H54 (cell line): ENCODE measurements around the gene ARMC9.

ENCODE experiments used
- DNase-seq: peaks from one replicate; pipeline ENCODE4 v3.0.0; 2011; ENCODE audit warnings: low spot score, mixed read lengths; ENCODE audit not compliant: insufficient read length
- FAIRE-seq: peaks from 3 replicates; lab custom pipeline; 2011; peaks lifted over from hg19 to GRCh38; lab: Jason Lieb, UNC
- POLR2A ChIP-seq: IDR thresholded peaks from 2 replicates; pipeline ENCODE4 v1.6.1; 2011; ENCODE audit warnings: low read depth, mild to moderate bottlenecking, low read length

The ARMC9 gene, protein sequence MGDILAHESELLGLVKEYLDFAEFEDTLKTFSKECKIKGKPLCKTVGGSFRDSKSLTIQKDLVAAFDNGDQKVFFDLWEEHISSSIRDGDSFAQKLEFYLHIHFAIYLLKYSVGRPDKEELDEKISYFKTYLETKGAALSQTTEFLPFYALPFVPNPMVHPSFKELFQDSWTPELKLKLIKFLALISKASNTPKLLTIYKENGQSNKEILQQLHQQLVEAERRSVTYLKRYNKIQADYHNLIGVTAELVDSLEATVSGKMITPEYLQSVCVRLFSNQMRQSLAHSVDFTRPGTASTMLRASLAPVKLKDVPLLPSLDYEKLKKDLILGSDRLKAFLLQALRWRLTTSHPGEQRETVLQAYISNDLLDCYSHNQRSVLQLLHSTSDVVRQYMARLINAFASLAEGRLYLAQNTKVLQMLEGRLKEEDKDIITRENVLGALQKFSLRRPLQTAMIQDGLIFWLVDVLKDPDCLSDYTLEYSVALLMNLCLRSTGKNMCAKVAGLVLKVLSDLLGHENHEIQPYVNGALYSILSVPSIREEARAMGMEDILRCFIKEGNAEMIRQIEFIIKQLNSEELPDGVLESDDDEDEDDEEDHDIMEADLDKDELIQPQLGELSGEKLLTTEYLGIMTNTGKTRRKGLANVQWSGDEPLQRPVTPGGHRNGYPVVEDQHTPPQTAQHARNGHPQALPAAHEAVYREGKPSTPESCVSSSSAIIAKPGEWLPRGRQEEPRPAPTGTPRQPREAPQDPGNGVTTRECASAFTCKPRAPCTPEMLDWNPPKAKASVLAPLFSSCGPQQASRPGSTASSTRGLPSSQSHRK

DNA sequence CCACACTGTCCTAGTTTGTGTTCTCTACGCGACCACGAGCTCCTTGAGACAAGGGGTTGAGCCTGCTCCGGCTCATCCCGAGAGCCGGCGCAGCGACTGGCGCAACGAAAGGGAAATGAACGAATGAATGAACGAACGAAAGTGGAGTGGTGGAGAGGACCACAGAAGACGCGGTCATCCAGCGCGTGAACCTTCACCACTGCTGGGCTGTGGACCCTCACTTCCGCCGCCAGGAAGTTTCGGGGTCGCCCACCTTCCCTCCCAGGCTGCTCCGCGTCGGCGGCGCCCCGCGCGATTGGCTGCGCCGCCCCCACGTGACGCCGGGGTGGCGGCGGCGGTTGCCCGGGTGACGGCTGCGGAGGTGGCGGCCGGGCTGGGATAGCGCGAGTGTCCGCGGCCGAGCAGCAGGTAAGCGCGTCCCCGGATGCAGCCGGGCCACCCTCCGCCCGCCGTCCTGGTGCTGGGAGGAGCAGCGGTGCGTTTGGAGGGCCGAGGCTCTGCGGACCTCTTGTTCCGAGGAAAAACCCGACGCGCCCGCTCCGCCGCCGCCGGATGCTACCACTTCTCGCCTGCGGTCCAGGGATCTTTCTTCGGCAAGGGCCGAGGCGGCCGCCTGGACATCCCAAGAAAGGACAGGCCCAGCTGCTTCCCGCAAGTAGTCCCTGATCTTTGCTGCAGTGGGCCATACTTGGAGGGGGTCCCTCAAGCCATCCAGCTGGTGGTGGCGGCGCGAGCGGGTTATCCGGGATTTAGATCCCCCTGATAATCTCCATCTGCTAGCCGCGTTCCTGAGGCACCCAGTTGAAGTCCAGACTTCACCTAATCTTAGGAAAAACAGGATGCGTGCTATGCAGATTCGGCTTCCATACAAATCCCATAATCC lies at the start of gene ARMC9:
Gene ARMC9 (plus strand): TSS at position 341 of the 883 bp plus-strand sequence. CDS start 7,608 bp downstream, outside the sequence.
- DNase-seq (peak; percentile 85), FAIRE-seq (no peak)
- TF ChIP-seq POLR2A = peak; percentile 79

DNA sequence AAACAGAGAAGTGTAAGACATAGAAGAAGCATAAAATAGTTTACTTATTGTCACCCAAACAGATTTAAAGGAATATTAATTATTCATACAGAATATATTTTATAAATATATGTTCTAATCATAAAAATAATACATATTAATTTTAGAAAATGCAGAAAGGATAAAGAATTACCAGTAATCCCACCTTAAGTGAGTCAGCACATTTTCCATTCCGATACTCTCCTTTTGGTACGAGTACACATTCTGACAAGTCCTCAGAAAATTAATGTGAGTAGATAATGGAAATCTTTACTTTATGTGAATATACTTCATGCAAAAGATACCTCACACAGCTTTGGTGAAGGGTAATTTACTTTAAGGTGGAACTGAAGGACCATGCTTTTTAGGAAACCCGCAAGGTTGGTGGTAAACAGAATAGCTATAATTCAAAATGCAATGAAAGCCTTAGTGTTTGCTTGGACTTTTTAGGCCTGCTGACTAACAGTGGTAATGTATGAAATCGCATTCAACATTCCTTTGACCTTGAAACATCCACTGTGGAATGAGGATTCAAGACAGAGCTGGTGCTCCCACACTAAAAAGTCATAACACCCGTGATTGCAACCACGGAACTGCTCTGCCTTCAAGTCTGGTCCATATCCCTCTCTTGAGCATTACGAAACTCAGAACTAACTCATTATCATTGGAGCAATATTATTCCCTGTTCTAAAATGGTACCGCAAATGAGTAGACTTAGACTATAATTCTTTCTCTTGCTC lies 45.5 kb upstream of the ARMC9 start:
- DNase-seq (no peak), FAIRE-seq (peak; percentile 60)
- no peak for TF ChIP-seq POLR2A

DNA sequence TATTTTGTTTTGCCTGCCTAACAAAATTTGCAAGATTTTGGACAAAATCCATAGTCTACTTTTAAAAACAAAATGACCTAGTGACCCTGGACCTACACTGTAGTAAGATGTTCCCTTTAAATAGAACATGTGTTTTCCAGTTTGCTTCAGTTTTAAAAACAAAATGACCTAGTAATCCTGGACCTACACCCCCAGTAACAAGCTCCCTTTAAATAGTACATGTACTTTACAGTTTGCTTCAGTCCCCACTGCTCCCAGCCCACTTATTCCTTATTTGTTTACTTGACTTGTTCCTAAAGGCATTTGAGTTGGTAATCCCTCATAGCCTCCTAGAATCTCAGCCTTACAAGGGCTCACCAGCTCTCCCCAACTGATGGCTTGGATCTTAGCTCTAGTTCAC lies 39.1 kb upstream of the ARMC9 start:
- DNase-seq (no peak), FAIRE-seq (peak; percentile 27)
- no peak for TF ChIP-seq POLR2A

DNA sequence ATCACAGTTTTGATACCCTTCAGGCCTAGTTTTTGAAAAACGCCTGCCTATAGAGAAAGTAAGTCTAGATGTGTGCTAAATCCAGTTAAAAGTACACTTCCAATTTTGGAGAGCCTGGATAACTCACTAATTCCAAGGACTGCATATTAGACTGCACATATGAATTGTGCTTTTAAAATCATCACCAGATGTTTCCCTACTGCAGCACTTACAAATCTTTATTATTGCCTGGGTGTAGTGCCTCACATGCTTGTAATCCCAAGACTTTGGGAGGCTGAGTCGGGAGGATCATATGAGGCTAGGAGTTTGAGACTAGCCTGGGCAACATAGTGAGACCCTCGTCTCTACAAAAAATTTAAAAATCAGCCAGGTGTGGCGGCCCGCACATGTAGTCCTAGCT lies 37.7 kb upstream of the ARMC9 start:
- FAIRE-seq (peak; percentile 62), DNase-seq (no peak)
- no peak for TF ChIP-seq POLR2A

DNA sequence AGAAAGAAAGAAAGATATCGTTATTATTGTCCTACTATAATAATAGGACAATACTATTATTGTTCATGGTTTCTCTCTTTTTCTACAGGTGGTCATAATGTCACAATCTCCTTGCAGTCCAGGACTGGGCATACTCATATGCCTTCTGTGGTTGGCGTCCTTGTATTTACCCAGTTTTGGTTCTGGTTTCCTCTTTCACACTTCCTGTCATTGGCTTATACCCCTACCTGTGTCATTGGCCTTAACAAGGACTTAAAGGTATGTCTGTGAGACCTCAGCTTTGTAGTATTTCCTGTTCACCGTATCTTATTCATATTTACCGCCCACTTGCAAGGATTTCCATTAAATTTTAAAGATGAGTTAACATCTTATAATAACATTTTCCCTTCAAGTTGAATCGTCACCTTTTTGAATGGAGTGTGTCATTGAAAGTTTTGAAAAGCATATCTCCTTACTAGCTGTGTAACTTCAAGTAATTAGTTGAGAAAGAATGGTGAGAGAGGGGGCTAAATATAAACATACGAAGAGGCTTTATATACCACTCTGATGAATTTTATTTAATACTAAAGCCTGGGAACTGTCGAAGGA lies 37.1 kb upstream of the ARMC9 start:
- TF ChIP-seq POLR2A = no peak
- DNase-seq (no peak), FAIRE-seq (no peak)

DNA sequence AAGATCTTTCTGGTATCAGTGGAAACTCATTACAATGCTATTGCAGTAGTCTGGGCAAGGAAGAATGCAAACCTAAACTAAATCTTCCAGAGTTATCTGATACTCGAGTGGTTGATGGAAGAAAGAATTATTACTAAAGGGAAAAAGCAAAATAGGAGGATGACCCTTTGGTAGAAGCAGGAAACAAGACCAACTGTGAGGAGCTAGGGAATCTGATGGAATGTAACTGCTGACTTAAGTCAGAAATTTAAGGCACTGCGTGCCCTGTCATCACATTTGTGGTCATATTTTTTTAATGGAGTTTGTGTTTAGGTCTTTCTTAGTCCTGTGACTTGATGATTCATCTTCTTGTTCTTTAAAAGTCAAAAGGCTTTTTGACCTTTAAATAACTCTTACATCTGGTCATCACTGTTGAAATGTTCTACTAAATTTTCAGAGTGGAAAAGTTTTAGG lies 36.5 kb upstream of the ARMC9 start:
- TF ChIP-seq POLR2A = no peak
- FAIRE-seq (peak; percentile 99), DNase-seq (peak; percentile 30)

DNA sequence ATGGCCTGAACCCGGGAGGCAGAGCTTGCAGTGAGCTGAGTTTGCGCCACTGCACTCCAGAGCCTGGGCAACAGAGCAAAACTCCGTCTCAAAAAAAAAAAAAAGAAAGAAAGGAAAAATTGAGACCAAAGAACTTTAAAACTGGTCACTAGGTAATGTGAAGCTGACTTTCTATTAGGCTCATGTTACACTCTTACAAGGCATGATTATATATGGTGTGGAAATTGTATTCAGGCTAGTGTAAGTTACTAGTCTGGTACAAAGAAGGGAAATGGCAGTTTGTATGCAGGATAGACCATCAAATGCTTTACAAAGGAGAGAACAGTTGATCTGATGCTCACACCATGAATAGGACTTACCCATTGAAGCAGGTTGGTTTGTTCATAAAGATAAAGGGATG lies 35.4 kb upstream of the ARMC9 start:
- TF ChIP-seq POLR2A = no peak
- peak; percentile 88 for FAIRE-seq
- DNase-seq = no peak

DNA sequence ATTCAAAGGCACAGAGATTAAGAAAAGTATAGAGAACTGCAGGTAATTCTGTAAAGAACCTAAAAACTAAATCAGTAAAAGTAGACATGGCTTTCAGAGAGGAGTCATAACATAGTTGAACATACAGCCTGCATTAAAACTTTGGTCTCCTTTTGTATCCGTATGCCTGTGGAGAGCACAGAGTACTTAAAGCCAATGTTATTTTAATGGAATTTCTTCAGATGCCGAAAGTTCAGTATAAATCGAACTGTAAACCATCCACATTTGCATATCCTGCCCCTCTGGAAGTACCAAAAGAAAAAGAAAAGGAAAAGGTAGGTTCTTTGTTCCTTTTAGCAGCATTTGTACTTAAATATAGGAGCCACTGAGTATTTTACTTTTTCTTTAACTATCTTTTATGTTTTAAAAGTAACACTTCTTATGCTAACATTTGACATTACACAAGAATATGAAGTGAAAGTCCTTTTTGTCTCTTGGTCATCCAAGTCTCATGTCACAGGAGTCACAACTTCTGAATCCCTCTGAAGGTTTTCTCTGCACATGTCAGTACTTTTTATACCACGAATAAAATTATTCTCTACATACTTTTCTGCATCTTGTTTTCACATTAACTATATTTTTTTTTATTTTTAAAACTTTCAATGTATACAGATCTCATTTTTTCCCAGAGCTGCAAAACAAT lies 34.9 kb upstream of the ARMC9 start:
- no peak for TF ChIP-seq POLR2A
- FAIRE-seq = no peak
- no peak for DNase-seq

DNA sequence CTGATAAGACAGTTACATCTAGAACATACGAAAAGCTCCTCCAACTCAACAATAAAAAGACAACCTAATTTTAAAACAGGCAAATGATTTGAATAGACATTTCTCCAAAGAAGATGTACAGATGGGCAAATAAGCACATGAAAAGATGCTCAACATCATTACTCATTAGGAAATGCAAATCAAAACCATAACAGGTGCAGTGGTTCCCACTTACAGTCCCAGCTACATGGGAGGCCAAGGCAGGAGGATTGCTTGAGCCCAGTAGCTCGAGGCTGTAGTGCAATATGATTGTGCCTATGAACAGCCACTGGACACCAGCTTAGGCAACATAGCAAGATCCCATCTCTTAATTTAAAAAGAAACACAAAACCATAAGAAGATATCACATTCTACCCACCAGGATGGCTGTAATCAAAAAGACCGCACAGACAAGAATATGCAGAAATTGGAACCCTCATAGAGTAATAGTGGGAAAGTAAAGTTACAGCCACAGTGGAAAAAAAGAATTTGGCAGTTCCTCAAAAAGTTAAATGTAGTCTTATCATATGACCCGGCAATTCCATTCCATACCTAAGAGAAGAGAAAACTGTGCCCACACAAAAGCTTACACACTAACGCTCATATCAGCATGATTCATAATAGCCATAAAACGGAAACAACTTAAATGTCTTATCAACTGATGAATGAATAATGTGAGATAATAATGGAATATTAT lies 30.5 kb upstream of the ARMC9 start:
- no peak for DNase-seq
- TF ChIP-seq POLR2A = no peak
- peak; percentile 48 for FAIRE-seq

DNA sequence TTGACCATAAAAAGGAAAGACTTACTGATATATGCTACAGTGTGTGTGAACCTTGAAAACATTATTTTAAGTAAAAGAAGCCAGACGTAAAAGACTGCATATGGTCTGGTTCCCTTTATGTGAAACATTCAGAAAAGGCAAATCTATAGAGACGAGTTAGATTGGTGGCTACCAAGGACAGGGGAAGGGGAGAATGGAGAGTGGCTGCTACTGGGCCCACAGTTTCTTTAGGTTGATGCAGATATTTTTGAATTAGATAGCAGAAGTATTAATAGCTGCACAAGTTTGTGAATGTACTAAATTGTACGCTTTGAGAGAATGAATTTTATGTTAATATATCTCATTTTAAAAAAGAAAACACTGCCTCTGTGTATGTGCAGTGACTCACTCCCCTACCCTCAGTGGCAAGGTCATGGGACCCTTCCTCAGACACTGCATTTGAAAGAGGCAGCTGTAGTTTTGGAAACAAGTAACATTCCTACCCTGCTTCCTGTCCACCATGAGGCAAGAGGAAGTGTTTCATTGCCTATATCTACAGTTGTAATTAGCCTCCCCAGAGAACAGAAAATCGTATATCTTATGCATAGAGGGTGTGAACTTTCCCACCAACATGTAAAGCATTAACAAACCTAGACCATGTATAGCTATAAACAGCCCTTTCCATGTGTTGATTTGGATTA lies 29.8 kb upstream of the ARMC9 start:
- no peak for TF ChIP-seq POLR2A
- no peak for FAIRE-seq
- DNase-seq = no peak

DNA sequence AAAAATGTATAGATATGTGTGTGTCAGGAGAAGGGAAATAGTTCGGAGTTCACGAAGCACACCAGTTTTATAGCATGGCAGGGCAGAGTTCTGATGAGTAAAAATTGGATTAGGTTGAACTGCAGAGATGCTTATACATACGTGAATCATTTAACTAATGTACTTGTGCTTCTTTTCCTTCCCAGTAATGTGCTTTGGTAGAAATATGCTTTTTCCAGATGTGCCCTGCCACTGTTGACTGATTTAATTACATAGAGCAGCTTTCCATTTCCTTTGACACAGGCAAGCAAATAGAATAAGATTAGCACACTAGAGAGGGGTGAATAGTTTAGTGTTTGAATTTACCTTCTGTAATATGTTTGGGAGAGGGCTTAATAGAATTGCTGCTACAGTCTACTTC lies 28.9 kb upstream of the ARMC9 start:
- no peak for FAIRE-seq
- no peak for TF ChIP-seq POLR2A

DNA sequence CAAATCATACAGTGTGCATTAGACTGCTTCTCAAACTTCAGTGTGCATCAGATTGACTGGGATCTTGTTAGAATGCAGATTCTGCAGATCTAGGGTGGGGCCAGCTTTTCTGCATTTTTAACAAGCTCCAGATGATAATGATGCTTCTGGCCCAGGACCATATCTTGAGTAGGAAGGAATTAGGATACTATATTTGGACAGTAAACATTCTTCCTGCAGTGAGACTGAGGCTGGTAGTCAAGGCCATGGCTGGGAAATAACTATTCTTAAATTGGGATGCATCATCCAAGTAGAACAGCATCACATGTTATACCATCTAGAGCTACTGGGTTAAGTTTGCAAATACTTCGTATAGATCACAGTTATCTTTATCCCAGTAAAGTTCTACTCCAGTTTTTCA lies 28.4 kb upstream of the ARMC9 start:
- FAIRE-seq (no peak), DNase-seq (no peak)
- TF ChIP-seq POLR2A = no peak

More for the DNA sequence above, 28.9 kb upstream of the ARMC9 start:
- no peak for DNase-seq
